ENCODE measurements around the gene SMAD3. TPM values are rescaled to one million over a fixed set of nuclear protein-coding genes. Genes with fewer than 3 reads are reported as not detected.
A peak's percentile ranks its signal among the peaks of the same experiment; 100 is the strongest.

Gene SMAD3
- total RNA-seq, 1 experiment from 2014 or later: 21.9 TPM

- no peak for DNase-seq (ENCODE audit: low spot score)
Observed at GRCh38 chr15:67198157-67198754, 132.9 kb downstream of the SMAD3 start.

GRCh38 chr15:67199391-67199790, 134.0 kb downstream of the SMAD3 start:
- in situ Hi-C loops (cut with HindIII; ENCODE audit: low sequenced_read_pairs): no loop called here
- DNase-seq (ENCODE audit: low spot score): no peak

More at GRCh38 chr15:67198157-67198754, 132.9 kb downstream of the SMAD3 start:
- in situ Hi-C loops (cut with HindIII; ENCODE audit: low sequenced_read_pairs): no loop called here

DNA sequence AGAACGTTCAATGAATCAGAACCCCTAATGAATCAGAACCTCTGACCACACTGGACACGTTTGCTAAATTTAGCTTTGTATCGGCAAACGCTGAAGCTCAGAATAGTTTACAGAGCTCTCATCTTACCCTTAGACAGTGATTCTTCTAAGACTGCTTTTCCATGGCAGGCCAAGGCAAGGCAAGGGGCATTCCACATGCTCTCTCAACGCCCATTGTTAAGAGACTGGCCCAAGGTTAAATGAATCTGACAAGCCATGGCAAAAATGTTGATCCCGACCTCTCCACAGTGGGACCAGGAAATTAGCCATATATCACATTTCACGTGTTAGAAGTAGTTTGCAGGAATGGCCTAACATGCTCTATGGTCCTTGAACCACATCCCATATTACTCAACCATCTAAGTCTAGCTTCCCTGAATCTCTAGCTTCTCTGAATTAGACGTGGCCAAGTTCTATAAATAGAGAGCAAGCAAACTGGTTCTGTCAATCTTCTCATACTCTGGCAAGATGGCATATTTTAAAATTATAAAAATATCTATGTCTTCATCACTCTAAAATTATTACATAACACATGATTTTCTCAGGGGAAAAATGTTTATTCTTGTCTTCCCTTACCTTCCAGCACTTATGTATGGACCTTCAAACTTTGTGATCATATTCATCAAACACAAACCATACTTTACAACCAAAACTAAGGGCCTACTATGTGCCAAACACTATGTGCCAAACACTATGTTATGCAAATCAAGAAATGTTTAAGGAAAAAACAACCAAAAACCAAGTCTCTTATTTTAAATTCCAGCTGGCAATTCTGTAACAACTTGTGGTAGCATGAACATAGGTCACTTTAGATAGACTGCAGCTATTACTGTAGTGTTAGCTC, 134.7 kb downstream of the SMAD3 start:
- in situ Hi-C loops (cut with HindIII; ENCODE audit: low sequenced_read_pairs): no loop called here
- no peak for DNase-seq (ENCODE audit: low spot score)

GRCh38 chr15:67201136-67201535, 135.7 kb downstream of the SMAD3 start:
- in situ Hi-C loops (cut with HindIII; ENCODE audit: low sequenced_read_pairs): no loop called here
- peak; percentile 91 for DNase-seq (ENCODE audit: low spot score)

- no peak for DNase-seq (ENCODE audit: low spot score)
- in situ Hi-C loops (cut with HindIII; ENCODE audit: low sequenced_read_pairs): no loop called here
Observed at GRCh38 chr15:67202091-67202490, 136.7 kb downstream of the SMAD3 start.

DNA sequence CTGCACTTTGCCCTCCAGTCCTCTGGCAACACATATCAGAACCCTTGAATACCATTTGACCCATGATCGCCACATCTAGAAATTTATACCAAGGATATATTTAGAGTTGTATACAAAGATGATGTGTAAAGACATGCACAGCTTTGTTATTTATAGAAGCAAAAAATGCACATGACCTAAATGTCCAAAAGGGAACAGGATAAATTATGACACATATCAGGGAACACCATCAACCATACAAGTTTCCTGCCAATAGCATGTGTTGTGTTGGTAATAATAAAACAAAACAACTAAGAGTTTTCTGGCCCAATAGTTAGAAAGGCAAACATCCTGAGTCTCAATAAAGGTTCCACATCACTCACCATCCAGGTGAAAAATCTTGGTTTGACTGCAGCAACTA, 137.6 kb downstream of the SMAD3 start:
- in situ Hi-C loops (cut with HindIII; ENCODE audit: low sequenced_read_pairs): no loop called here
- DNase-seq (ENCODE audit: low spot score): no peak

DNA sequence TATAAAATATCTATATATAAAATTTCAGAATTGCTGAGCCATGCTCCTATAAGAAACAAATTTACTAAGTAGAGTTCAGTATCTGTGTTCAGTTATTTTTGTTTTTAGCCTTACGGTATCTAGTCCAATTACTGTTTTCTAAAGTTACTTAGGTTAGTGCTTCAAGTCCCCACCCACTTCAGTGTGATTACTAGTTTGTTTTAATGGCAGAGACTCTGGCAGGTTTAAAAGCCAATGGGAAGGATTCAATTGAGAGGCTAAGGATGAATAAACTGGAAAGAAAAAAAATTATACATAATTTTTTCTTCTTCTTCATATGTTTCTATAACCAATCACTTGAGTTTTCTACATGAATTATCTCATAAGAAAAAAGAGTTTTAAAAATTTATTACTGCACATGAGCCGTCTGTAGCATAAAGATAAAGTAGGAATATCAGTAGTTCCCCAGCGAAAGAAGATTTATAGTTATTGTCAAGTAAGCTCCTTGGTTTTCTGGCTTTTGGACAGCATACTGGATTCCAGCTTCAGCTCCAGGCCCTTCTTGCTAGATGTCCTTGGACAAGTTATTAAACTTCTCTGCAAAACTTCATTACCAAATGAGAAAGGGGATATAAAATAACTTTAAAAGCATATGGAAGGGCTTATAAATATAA, 142.3 kb downstream of the SMAD3 start:
- DNase-seq (ENCODE audit: low spot score): no peak
- in situ Hi-C loops (cut with HindIII; ENCODE audit: low sequenced_read_pairs): no loop called here

DNA sequence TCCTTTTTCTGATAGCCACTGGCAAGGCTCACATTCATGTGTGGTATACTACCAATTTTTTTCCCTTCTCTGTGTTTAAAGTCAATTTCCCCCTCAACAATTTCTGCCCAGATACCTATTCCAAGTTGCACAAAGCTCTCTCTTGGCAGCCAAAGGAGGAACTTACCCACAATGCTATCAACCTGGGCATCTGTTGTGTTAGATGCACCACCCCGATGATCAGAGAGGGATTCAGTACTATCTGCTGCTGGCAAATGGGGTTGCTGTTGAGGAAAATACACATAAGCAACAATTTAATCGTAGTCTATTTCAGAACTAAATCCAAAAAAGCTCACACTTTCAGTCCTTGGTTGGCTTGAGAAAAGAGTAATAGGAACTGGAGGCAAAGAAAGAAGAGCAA, 143.0 kb downstream of the SMAD3 start:
- DNase-seq (ENCODE audit: low spot score): no peak
- in situ Hi-C loops (cut with HindIII; ENCODE audit: low sequenced_read_pairs): no loop called here

DNA sequence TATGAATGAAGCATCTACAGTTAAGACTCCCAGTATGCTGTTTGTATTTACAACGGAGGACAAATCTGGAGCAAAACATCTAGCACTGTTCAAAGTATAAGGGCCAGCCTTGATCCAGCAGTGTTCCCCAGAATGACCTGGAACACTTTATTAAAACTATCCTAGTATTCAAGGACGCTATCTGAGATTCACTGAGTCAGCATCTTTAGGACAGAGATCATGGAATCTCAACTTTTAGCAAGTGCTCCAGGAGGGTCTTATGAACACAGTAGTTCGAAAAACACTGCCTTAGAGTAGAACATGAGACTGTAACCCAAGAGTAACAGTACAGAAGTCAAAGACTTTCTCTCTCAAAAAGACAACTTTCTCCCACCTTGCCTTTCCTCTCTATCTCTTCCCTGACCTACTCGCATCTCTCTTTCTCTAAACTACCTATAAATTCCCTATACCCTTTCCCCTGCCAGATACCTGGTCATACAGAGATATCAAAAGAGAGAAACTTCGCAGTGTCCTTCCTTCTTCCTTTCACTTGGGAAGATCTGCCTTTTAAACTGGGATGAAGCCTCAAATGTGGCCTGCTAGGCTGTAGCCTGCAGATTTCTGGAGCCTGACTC, 145.3 kb downstream of the SMAD3 start:
- no peak for DNase-seq (ENCODE audit: low spot score)
- in situ Hi-C loops (cut with HindIII; ENCODE audit: low sequenced_read_pairs): no loop called here

DNA sequence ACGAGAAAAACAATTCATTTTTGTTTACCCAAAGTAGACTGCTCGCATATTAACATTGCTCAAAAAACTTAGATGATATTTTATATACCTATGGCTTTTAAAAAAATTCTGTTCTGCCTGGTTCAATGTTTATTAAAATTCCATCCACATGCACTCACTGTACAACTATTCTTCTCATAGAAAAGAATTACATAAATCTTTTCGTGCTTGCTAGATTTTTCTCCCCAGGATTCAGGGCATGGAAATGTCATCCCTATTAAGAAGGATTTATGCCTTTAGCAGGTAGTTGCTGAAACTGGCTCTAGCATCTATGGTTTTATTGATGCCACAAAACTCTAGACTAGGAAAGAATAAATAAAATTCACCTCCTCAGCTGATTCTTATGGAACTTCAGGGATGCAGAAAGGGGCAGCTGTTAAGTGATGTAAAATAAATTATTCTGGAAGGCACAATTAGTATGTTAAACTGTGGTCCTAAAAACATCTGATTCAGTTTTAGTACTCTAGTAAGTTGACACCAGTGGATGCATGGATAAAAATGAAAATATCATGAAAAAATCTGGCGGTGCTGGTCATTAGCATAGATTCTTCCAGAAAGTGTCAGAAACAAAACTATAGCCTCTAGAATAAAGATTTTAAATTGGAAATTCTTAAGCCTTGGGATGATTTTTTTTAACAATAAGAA, 147.4 kb downstream of the SMAD3 start:
- in situ Hi-C loops (cut with HindIII; ENCODE audit: low sequenced_read_pairs): no loop called here
- no peak for DNase-seq (ENCODE audit: low spot score)

DNA sequence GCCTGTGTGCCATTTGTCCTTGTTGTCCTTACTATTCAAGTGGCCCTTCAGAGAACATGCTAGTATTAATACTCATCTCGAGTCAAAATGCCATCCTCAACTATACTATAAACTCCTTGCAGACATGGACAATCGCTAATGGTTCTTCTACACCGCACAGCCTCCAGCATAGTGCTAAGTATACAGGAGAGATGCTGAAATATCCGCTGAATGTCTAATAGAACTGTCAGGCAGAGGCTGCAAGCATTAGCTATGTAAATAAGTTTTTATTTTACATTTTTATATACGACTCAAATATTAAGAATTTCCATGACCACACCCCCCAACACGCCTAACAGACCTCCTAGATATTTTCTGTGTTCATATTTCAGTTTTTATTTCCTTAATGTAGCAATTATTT, 149.7 kb downstream of the SMAD3 start:
- in situ Hi-C loops (cut with HindIII; ENCODE audit: low sequenced_read_pairs): no loop called here
- DNase-seq (ENCODE audit: low spot score): no peak

DNA sequence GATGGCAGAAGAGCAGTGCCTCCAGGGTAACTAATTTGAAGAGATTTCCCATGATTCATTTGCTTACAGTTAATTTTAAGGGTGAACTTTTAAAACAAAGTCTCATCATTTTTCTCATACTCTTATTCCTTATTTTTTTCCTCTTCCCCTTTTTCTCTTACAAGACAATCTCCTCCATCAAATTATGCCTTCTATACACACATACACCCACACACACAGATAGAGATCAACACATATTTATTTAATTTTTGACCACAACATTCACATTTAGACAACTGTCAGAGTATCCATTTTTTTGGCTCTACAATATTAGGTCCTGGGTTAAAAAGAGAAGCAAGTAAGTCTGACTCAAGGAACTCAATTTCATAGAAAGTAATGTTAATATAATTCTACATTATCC, 151.5 kb downstream of the SMAD3 start:
- in situ Hi-C loops (cut with HindIII; ENCODE audit: low sequenced_read_pairs): no loop called here
- DNase-seq (ENCODE audit: low spot score): no peak

DNA sequence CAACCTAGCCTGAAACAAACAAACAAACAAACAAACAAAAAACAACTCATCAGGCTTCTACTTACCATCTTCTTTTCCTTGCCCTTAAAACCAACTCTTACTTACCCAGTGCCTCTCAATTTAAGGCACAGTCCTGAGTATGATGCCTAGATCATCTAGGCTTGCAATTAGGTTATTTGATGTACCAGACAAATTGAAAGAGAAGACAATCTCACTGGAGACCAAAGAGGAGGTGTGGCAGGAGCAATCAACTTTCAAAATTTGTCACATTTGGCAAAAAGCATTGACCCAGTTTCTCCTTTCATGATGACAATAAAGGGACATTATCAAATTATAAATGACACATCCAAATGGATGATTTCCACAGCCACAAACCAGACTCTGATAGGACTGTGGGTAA, 153.0 kb downstream of the SMAD3 start:
- in situ Hi-C loops (cut with HindIII; ENCODE audit: low sequenced_read_pairs): no loop called here
- DNase-seq (ENCODE audit: low spot score): no peak

DNA sequence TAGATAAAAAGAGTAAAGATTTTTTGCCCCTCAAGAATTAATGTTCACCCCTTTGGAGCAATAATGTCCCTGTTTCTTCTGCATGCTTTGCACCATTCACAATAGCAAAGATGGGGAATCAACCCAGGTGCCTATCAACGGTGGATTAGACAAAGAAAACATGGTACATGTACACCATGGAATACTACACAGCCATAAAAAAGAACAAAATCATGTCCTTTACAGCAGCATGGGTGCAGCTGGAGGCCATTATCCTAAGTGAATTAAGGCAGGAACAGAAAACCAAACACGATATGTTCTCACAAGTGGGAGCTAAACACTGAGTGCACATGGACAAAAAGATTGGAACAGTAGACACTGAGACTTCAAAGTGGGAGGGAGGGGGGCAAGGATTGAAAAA, 153.9 kb downstream of the SMAD3 start:
- in situ Hi-C loops (cut with HindIII; ENCODE audit: low sequenced_read_pairs): no loop called here

GRCh38 chr15:67224889-67225288, 159.5 kb downstream of the SMAD3 start:
- in situ Hi-C loops (cut with HindIII; ENCODE audit: low sequenced_read_pairs): no loop called here
- DNase-seq (ENCODE audit: low spot score): no peak

More for the DNA sequence above, 153.9 kb downstream of the SMAD3 start:
- DNase-seq (ENCODE audit: low spot score): no peak

GRCh38 chr15:67225336-67225735, 159.9 kb downstream of the SMAD3 start:
- DNase-seq (ENCODE audit: low spot score): no peak
- in situ Hi-C loops (cut with HindIII; ENCODE audit: low sequenced_read_pairs): no loop called here

GRCh38 chr15:67227431-67227830, 162.0 kb downstream of the SMAD3 start:
- no peak for DNase-seq (ENCODE audit: low spot score)
- in situ Hi-C loops (cut with HindIII; ENCODE audit: low sequenced_read_pairs): no loop called here

DNA sequence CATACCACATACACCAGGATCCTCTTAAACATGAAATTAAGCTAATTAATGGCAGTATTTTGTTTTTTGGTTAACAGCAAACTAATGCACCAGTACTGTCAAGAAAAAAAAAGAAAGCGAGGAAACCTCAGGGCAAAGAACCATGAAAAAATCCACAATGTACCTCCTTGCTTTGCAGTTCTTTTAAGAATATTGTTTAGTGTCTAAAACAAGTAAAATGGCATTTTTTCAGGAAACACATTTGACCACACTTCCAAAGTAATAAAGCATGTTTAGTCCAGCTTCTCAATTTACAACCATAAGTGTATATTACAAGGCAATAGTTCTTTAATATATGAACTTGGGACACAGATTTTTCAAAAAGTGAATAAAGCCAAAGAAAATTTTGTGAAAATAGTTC, 162.4 kb downstream of the SMAD3 start:
- in situ Hi-C loops (cut with HindIII; ENCODE audit: low sequenced_read_pairs): no loop called here
- no peak for DNase-seq (ENCODE audit: low spot score)

DNA sequence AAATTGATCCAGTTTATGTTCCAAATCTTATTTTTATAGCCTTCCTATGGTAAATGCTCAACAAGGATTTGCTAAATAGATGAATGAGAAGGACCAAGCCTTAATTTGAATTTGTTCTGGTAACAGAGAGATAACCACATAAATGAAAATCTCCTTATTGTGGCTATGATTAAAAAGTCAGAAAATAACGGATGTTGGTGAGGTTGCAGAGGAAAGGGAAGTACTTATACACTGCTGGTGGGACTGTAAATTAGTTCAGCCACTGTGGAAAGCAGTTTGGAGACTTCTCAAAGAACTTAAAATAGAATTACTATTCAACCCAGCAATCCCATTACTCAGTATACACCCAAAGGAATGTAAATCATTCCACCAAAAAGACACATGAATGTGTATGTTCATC, 162.9 kb downstream of the SMAD3 start:
- in situ Hi-C loops (cut with HindIII; ENCODE audit: low sequenced_read_pairs): no loop called here
- no peak for DNase-seq (ENCODE audit: low spot score)

All from G401 (cell line).